K562 (cell line): ENCODE data around the gene ADNP. TPM values are rescaled to one million over a fixed set of nuclear protein-coding genes. Genes with fewer than 3 reads are reported as not detected.

Experiments used
- CBFB ChIP-seq: sonication (generic); formaldehyde crosslinking; IDR thresholded peaks from 2 replicates; pipeline ENCODE4 v1.4.0; 2020; ENCODE audit warnings: mild to moderate bottlenecking, missing genetic modification reagents
- CHD2 ChIP-seq: IDR thresholded peaks from 2 replicates; pipeline ENCODE4 v1.6.1; 2011; ENCODE audit warnings: low read depth, low read length
- EP400 ChIP-seq: fragments of 450-650 bp; IDR thresholded peaks from 2 replicates; pipeline ENCODE4 v1.6.1; 2017; ENCODE audit warnings: antibody characterized with exemption, mild to moderate bottlenecking, moderate library complexity
- ETV5 ChIP-seq: sonication (generic); formaldehyde crosslinking; IDR thresholded peaks from 2 replicates; pipeline ENCODE4 v1.4.0; 2020; ENCODE audit warnings: low read depth, mild to moderate bottlenecking, missing genetic modification reagents
- FOSL1 ChIP-seq: fragments of 200-800 bp; sonication (Bioruptor generic); conservative IDR thresholded peaks from 2 replicates; pipeline ENCODE4 v1.6.1; 2016; ENCODE audit warnings: missing genetic modification characterization, missing compliant biosample characterization
- FOXA3 ChIP-seq, 2 experiments: fragments of 450-650 bp in 1 of 2; sonication (generic) in 1 of 2; formaldehyde crosslinking; IDR thresholded peaks in 1 of 2; conservative IDR thresholded peaks in 1 of 2; 2 replicates each; pipeline versions ENCODE4 v1.4.0 to v1.8.0; 2020 to 2022; ENCODE audit warnings: mild to moderate bottlenecking in 2 of 2, missing genetic modification reagents in 1 of 2
- HDAC3 ChIP-seq: fragments of 450-650 bp; IDR thresholded peaks from 2 replicates; pipeline ENCODE4 v1.6.1; 2018; ENCODE audit warnings: borderline replicate concordance, mild to moderate bottlenecking, moderate library complexity; ENCODE audit not compliant: partially characterized antibody
- HNRNPLL ChIP-seq: fragments of 200-400 bp; formaldehyde crosslinking; IDR thresholded peaks from 2 replicates; pipeline ENCODE4 v1.6.1; 2017; ENCODE audit warnings: low read length, low read depth, mild to moderate bottlenecking; ENCODE audit not compliant: poor library complexity, severe bottlenecking
- HOXB6 ChIP-seq: fragments of 250-450 bp; sonication (Bioruptor Pico); IDR thresholded peaks from 2 replicates; pipeline ENCODE4 v1.5.1; 2022; ENCODE audit warnings: mild to moderate bottlenecking, borderline replicate concordance
- KAT7 ChIP-seq: sonication (generic); formaldehyde crosslinking; IDR thresholded peaks from 2 replicates; pipeline ENCODE4 v1.8.0; 2022; ENCODE audit warnings: missing genetic modification reagents, mild to moderate bottlenecking, borderline replicate concordance
- LARP7 ChIP-seq: fragments of 450-650 bp; IDR thresholded peaks from 2 replicates; pipeline ENCODE4 v1.6.1; 2016
- MCM2 ChIP-seq: fragments of 450-650 bp; IDR thresholded peaks from 2 replicates; pipeline ENCODE4 v1.6.1; 2017; ENCODE audit warnings: low read depth, mild to moderate bottlenecking
- MEIS2 ChIP-seq: fragments of 450-650 bp; IDR thresholded peaks from 2 replicates; pipeline ENCODE4 v1.6.1; 2014; ENCODE audit warnings: mild to moderate bottlenecking; ENCODE audit not compliant: partially characterized antibody
- NR2C1 ChIP-seq, 2 experiments: fragments of 450-650 bp; IDR thresholded peaks; 2 replicates each; pipeline ENCODE4 v1.6.1; 2017; ENCODE audit warnings: mild to moderate bottlenecking in 2 of 2, antibody characterized with exemption in 1 of 2, inconsistent platforms in 1 of 2, missing compliant biosample characterization in 1 of 2, missing genetic modification characterization in 1 of 2
- PHF20 ChIP-seq: fragments of 450-650 bp; IDR thresholded peaks from 2 replicates; pipeline ENCODE4 v1.6.1; 2018; ENCODE audit not compliant: partially characterized antibody
- PML ChIP-seq: IDR thresholded peaks from 2 replicates; pipeline ENCODE4 v1.6.1; 2012; ENCODE audit warnings: low read length, inconsistent platforms
- RFX1 ChIP-seq: fragments of 450-650 bp; IDR thresholded peaks from 2 replicates; pipeline ENCODE4 v1.6.1; 2016; ENCODE audit warnings: mild to moderate bottlenecking, moderate library complexity
- RFX7 ChIP-seq: fragments of 250-450 bp; sonication (Bioruptor Pico); IDR thresholded peaks from 2 replicates; pipeline ENCODE4 v1.5.1; 2021; ENCODE audit warnings: mild to moderate bottlenecking
- SREBF1 ChIP-seq: fragments of 150-350 bp; IDR thresholded peaks from 2 replicates; pipeline ENCODE4 v1.6.1; 2014; ENCODE audit warnings: antibody characterized with exemption, low read depth, low read length, borderline replicate concordance
- STAG1 ChIP-seq: sonication (generic); formaldehyde crosslinking; IDR thresholded peaks from 2 replicates; pipeline ENCODE4 v1.5.0; 2020; ENCODE audit warnings: missing genetic modification reagents, borderline replicate concordance
- ZEB2 ChIP-seq: fragments of 450-650 bp; IDR thresholded peaks from 2 replicates; pipeline ENCODE4 v1.6.1; 2016
- ZNF124 ChIP-seq: sonication (generic); formaldehyde crosslinking; IDR thresholded peaks from 2 replicates; pipeline ENCODE4 v1.8.1; 2022; ENCODE audit warnings: missing genetic modification reagents
- ZNF507 ChIP-seq: conservative IDR thresholded peaks from 2 replicates; pipeline ENCODE4 v1.6.1; 2017; ENCODE audit warnings: missing genetic modification characterization, missing compliant biosample characterization
- ZNF561 ChIP-seq: fragments of 450-650 bp; formaldehyde crosslinking; conservative IDR thresholded peaks from 2 replicates; pipeline ENCODE4 v1.4.0; 2020; ENCODE audit warnings: mild to moderate bottlenecking, moderate library complexity
- ZNF668 ChIP-seq: fragments of 250-450 bp; sonication (Bioruptor Pico); IDR thresholded peaks from 2 replicates; pipeline ENCODE4 v1.8.0; 2022; ENCODE audit warnings: mild to moderate bottlenecking, inconsistent platforms
- polyA plus RNA-seq, 8 experiments: library from polyadenylated mRNA; depleted of rRNA in 4 of 8; stranded (reverse) in 5 of 8; unstranded in 3 of 8; fragments of >200 nt; fragmentation: Nextera tagmentation in 2 of 8; fragmentation: Illumina TruSeq in 1 of 8; extraction: Ambion mirVana in 2 of 8; extraction: Trizol in 1 of 8; gene quantifications; 2 replicates each; pipeline versions ENCODE4 v1.2.1 to v1.2.3, GENCODE V29; 2011 to 2014; ENCODE audit warnings: inconsistent platforms in 1 of 8, missing spikeins in 1 of 8
- total RNA-seq, 7 experiments: library from RNA; depleted of rRNA in 6 of 7; stranded (reverse); fragments of >200 nt in 6 of 7; fragmentation: Illumina TruSeq in 2 of 7; extraction: Trizol in 2 of 7; gene quantifications; 2 replicates each; pipeline versions ENCODE4 v1.2.1 to v1.2.3, GENCODE V29; 2011 to 2021; ENCODE audit warnings: low replicate concordance in 1 of 7
- TF ChIP-seq, protein P1 (sequence below): IDR thresholded peaks from 2 replicates; pipeline ENCODE4 v1.6.1; 2014; ENCODE audit warnings: antibody characterized with exemption
- TF ChIP-seq, protein P2 (sequence below): sonication (generic); formaldehyde crosslinking; IDR thresholded peaks from 2 replicates; pipeline ENCODE4 v1.9.0; 2022; ENCODE audit warnings: mild to moderate bottlenecking, missing genetic modification reagents
- TF ChIP-seq, protein P3 (sequence below): sonication (generic); formaldehyde crosslinking; IDR thresholded peaks from 2 replicates; pipeline ENCODE4 v1.8.0; 2022; ENCODE audit warnings: mild to moderate bottlenecking, missing genetic modification reagents

The ADNP gene
- total and polyA plus RNA-seq, 9 of the 15 experiments (the other 6 are each of a cell fraction or from before 2014, with no cell fraction given): 17.8 to 59.9 (median 25.3) TPM

DNA sequence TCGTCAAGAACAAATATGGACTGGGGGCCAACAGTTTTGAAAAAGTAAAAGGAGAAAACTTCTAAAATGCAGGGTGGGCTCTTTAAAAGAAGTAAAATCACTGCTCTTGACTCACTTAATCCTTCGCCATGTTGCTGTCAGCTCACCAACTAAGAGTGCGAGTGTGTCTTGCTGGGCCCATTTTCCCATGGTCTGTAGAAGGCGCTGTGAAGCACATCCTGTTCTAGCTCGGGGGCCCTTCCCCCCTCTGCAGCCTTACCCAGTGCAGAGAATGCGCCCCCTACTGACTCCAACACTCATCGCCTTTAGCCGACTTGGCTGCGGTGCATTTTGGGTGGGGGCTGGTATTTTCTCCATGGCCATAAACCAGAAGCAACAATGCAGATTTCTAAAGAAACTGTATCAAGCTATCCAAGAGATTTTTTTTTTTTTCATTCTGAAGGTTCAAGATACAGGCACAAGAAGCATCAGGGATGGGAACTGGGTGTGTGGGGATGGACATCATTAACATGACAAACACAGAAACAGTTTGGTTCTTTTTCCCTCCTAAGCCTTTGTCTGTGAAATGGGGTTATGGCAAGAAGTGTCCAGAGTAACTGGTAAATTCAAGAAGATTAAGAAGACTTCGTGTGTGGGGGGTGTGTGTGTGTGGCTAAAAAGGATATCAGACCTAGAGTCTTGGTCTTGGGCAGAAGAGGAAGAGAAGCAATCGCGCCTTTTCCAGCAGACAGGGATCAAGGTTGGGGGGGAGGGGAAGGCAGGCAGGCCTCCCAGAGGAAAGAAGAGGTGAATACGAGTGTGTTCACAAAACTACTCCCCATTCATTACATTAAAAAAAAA lies 1.7 kb downstream of the ADNP start (continued):
- TF ChIP-seq, protein P1, sequence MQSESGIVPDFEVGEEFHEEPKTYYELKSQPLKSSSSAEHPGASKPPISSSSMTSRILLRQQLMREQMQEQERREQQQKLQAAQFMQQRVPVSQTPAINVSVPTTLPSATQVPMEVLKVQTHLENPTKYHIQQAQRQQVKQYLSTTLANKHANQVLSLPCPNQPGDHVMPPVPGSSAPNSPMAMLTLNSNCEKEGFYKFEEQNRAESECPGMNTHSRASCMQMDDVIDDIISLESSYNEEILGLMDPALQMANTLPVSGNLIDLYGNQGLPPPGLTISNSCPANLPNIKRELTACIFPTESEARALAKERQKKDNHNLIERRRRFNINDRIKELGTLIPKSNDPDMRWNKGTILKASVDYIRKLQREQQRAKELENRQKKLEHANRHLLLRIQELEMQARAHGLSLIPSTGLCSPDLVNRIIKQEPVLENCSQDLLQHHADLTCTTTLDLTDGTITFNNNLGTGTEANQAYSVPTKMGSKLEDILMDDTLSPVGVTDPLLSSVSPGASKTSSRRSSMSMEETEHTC: no peak
- TF ChIP-seq STAG1 (CRISPR knock-in tag): no peak
- peak; percentile 83 for TF ChIP-seq EP400
- peak; percentile 51 for TF ChIP-seq PHF20
- TF ChIP-seq FOSL1 (tag): no peak; the same call in 1 of the 2 replicates
- TF ChIP-seq ZNF561 (CRISPR knock-in tag): no peak
- TF ChIP-seq ETV5: peak; percentile 98
- TF ChIP-seq RFX7: no peak
- no peak for TF ChIP-seq ZNF507
- TF ChIP-seq ZNF668 (CRISPR knock-in tag): no peak
- no peak for TF ChIP-seq RFX1
- peak; percentile 77 for TF ChIP-seq HDAC3
- TF ChIP-seq HNRNPLL: peak; percentile 19
- TF ChIP-seq NR2C1 (IDR thresholded peaks at IDR 0.05): no peak
- TF ChIP-seq NR2C1 (tag; IDR thresholded peaks at IDR 0.05): no peak
- TF ChIP-seq ZNF124 (CRISPR knock-in tag): no peak
- TF ChIP-seq, protein P2, sequence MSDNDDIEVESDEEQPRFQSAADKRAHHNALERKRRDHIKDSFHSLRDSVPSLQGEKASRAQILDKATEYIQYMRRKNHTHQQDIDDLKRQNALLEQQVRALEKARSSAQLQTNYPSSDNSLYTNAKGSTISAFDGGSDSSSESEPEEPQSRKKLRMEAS: peak; percentile 65
- TF ChIP-seq, protein P3, sequence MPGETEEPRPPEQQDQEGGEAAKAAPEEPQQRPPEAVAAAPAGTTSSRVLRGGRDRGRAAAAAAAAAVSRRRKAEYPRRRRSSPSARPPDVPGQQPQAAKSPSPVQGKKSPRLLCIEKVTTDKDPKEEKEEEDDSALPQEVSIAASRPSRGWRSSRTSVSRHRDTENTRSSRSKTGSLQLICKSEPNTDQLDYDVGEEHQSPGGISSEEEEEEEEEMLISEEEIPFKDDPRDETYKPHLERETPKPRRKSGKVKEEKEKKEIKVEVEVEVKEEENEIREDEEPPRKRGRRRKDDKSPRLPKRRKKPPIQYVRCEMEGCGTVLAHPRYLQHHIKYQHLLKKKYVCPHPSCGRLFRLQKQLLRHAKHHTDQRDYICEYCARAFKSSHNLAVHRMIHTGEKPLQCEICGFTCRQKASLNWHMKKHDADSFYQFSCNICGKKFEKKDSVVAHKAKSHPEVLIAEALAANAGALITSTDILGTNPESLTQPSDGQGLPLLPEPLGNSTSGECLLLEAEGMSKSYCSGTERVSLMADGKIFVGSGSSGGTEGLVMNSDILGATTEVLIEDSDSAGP: peak; percentile 78
- no peak for TF ChIP-seq HOXB6 (CRISPR knock-in tag)
- no peak for TF ChIP-seq SREBF1
- no peak for TF ChIP-seq CBFB (CRISPR knock-in tag)
- no peak; the same call in 1 of the 2 replicates for TF ChIP-seq PML
- TF ChIP-seq ZEB2: no peak
- peak; percentile 45 for TF ChIP-seq MEIS2
- TF ChIP-seq MCM2: no peak
- TF ChIP-seq KAT7 (CRISPR knock-in tag): no peak
- TF ChIP-seq FOXA3 (CRISPR knock-in tag; conservative IDR thresholded peaks at IDR 0.05 in 1 of 2, IDR thresholded peaks at IDR 0.05 in 1 of 2): no peak; a peak in 1 of 4 replicates
- TF ChIP-seq LARP7: 0 out of 2 replicates have a peak, but pooled peaks have one; percentile 44
- peak; percentile 82 for TF ChIP-seq CHD2
